ENCODE data around the gene TMEM129. TPM values are rescaled to one million over a fixed set of nuclear protein-coding genes. Genes with fewer than 3 reads are reported as not detected.

TMEM129 gene
- total RNA-seq, 1 experiment from 2014 or later, result 41.2 TPM

DNA sequence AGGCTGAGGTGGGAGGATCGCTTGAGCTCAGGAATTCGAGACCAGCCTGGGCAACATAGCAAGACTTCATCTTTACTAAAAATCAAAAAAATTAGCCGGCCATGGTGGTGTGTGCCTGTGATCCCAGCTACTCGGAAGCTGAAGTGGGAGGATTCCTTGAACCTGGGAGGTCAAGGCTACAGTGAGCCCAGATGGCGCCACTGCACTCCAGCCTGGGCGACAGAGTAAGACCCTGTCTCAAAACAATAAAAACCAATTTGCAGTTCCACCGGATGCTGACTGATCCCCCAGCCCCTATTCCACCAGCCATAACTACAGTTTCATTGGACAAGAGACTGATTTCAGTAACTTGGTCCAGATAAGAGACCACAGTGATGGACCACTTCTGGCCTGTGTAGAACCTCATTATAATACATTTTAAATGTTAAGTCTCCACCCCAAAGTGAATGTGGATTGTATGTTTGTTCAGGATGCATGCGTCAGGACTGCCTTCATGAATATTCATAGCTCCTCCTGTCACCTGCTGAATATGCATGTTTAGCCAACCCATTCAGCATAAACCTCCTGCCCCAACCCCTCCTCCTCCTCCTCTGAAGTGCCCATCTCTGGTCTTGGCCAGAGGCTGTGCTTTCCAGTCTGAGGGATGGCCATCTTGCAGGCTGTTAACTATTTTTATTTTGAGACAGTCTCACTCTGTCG lies 6.7 kb downstream of the TMEM129 start:
- peak overlapping the region; percentile 71; the same call in 1 of the 2 replicates for H3K4me3 ChIP-seq
- CTCF ChIA-PET, result interaction anchor here (0.6 to 0.7 kb wide), 2 partner anchors 53 to 652 kb away, joined by 3 to 11 read pairs; no protein-coding TSS in a partner anchor
- peaks cover 41% of the 10 kb centered on the region for H4K20me1 ChIP-seq (ENCODE audit: insufficient read depth)
- peak overlapping the region; percentile 81 for H3K4me2 ChIP-seq
- H3K4me1 ChIP-seq (replicated peaks; ENCODE audit: insufficient read depth), result peaks cover 28% of the 10 kb centered on the region
- DNase-seq, result no peak
- no peaks in the 10 kb centered on the region for H3K36me3 ChIP-seq (ENCODE audit: low read depth)
- TF ChIP-seq, protein P1, sequence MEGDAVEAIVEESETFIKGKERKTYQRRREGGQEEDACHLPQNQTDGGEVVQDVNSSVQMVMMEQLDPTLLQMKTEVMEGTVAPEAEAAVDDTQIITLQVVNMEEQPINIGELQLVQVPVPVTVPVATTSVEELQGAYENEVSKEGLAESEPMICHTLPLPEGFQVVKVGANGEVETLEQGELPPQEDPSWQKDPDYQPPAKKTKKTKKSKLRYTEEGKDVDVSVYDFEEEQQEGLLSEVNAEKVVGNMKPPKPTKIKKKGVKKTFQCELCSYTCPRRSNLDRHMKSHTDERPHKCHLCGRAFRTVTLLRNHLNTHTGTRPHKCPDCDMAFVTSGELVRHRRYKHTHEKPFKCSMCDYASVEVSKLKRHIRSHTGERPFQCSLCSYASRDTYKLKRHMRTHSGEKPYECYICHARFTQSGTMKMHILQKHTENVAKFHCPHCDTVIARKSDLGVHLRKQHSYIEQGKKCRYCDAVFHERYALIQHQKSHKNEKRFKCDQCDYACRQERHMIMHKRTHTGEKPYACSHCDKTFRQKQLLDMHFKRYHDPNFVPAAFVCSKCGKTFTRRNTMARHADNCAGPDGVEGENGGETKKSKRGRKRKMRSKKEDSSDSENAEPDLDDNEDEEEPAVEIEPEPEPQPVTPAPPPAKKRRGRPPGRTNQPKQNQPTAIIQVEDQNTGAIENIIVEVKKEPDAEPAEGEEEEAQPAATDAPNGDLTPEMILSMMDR (conservative IDR thresholded peaks at IDR 0.05), result no peak
- no peak for TF ChIP-seq EZH2 (IDR thresholded peaks at IDR 0.05; ENCODE audit: low read depth)
- H3K79me2 ChIP-seq (ENCODE audit: low read depth), result peaks cover 86% of the 10 kb centered on the region
- no peaks in the 10 kb centered on the region for H3K27me3 ChIP-seq (ENCODE audit: insufficient read depth, low read depth)
- H3K9me3 ChIP-seq (ENCODE audit: insufficient read depth, low read depth), result no peaks in the 10 kb centered on the region
- no TSS peak for BruUV-seq (replicated peaks)
- H2AFZ ChIP-seq, result no peak overlapping the region
- H3F3A ChIP-seq (ENCODE audit: insufficient read depth, low read depth), result peaks cover 41% of the 10 kb centered on the region; the same call in 1 of the 2 replicates
- H3K9me2 ChIP-seq (ENCODE audit: insufficient read depth), result no peaks in the 10 kb centered on the region
- POLR2A ChIA-PET (ENCODE audit: unreplicated experiment), result interaction anchor here (0.6 kb wide), 1 partner anchor 33 kb away, joined by 3 read pairs; no protein-coding TSS in a partner anchor
- peak overlapping the region; percentile 96; the same call in 1 of the 2 replicates for H3K27ac ChIP-seq
- intact Hi-C loops (cut with micrococcal nuclease; ENCODE audit: unreplicated experiment), result no loop called here

DNA sequence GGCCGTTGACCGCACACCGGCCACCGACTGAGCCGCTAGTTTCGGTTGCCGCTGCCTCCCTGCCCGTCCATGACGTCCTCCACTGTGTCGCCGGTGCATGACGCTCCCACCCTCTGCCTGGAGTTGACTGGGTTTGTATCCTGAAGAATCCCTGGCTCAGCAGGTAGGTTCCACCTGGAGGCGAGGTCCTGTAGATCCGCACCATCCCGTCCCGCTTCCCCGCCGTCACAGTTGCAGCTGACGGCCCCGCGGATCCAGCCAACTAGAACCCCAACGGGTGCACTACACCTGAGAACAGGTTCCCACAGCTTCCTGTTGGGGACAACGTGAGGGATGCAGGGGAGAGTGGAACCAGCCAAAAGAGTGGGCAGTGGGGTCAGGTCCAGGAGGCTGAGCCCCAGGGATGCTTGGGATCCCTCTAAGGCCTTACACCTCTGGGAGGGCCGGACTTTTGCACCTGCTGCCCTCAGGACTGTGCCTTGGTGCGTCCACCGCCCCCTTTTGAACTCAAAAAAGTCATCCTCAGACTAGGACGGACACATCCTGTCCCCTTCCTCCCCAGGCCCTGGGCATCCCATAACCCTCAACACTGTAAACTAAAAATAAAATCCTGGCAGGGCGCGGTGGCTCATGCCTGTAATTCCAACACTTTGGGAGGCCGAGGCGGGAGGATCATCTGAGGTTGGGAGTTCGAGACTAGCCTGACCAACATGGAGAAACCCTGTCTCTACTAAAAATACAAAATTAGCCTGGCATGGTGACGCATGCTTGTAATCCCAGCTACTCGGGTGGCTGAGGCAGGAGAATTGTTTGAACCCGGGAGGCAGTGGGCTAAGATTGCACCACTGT lies 7.9 kb downstream of the TMEM129 start:
- Histone ChIP-seq H4K20me1 (ENCODE audit: insufficient read depth) (peaks cover 40% of the 10 kb centered on the region), H3K9me2 (ENCODE audit: insufficient read depth) (no peaks in the 10 kb centered on the region), H3K4me2 (peak overlapping the region; percentile 81), H3K4me1 (replicated peaks; ENCODE audit: insufficient read depth) (peaks cover 20% of the 10 kb centered on the region), H3K4me3 (peak overlapping the region; percentile 71), H3K36me3 (ENCODE audit: low read depth) (peaks cover 9% of the 10 kb centered on the region; the same call in 1 of the 2 replicates), H3F3A (ENCODE audit: insufficient read depth, low read depth) (peaks cover 31% of the 10 kb centered on the region; the same call in 1 of the 2 replicates), H3K27ac (peak overlapping the region; percentile 96), H3K9me3 (ENCODE audit: insufficient read depth, low read depth) (no peaks in the 10 kb centered on the region), H2AFZ (peak overlapping the region; percentile 81), H3K27me3 (ENCODE audit: insufficient read depth, low read depth) (no peaks in the 10 kb centered on the region), H3K79me2 (ENCODE audit: low read depth) (peaks cover 86% of the 10 kb centered on the region)
- TF ChIP-seq, protein P1 (conservative IDR thresholded peaks at IDR 0.05), result no peak; the same call in 1 of the 2 replicates
- TF ChIP-seq EZH2 (IDR thresholded peaks at IDR 0.05; ENCODE audit: low read depth), result no peak
- intact Hi-C loops (cut with micrococcal nuclease; ENCODE audit: unreplicated experiment), result loop anchor here (2.0 kb wide), 1 partner anchor 14 kb away; no protein-coding TSS in a partner anchor
- BruUV-seq (replicated peaks), result TSS peak; percentile 63
- ChIA-PET POLR2A (ENCODE audit: unreplicated experiment) (interaction anchor here (0.6 kb wide), 1 partner anchor 32 kb away, joined by 3 read pairs; no protein-coding TSS in a partner anchor), CTCF (interaction anchor here (0.6 to 0.7 kb wide), 2 partner anchors 76 to 353 kb away, joined by 3 to 4 read pairs; no protein-coding TSS in a partner anchor)
- peak in 1 of 2 experiments; percentile 71 for DNase-seq

Data from PC-9 (cell line).